Activated T-helper 2 cell treated with anti-CD3 and anti-CD28 coated beads, Interferon-gamma antibody, Interleukin-2, Interleukin-4, amounts not matched to agents 10 μg/mL and 5 μg/mL and 100 μg/mL, durations not matched to agents 14 hours and 24 hours and 36 hours (primary cell): ENCODE data around the gene GLIS1. TPM values are rescaled to one million over a fixed set of nuclear protein-coding genes. Genes with fewer than 3 reads are reported as not detected.

Experiments
- DNase-seq: peaks from one replicate; pipeline ENCODE4 v3.0.0; 2021; ENCODE audit warnings: low spot score
- H3K27ac Mint-ChIP-seq: one replicate; pipeline ENCODE4 v1.8.0; 2021; ENCODE audit warnings: mixed read lengths
- H3K27me3 Mint-ChIP-seq: one replicate; pipeline ENCODE4 v1.8.0; 2021; ENCODE audit warnings: low read depth, mixed read lengths
- H3K36me3 Mint-ChIP-seq: one replicate; pipeline ENCODE4 v1.8.0; 2021; ENCODE audit warnings: low read depth, mixed read lengths
- H3K4me1 Mint-ChIP-seq: one replicate; pipeline ENCODE4 v1.8.0; 2021; ENCODE audit warnings: low read depth, mixed read lengths
- H3K4me3 Mint-ChIP-seq: one replicate; pipeline ENCODE4 v1.8.0; 2021; ENCODE audit warnings: low read depth, mild to moderate bottlenecking, moderate library complexity, mixed read lengths
- H3K9me3 Mint-ChIP-seq: one replicate; pipeline ENCODE4 v1.8.0; 2021; ENCODE audit warnings: mixed read lengths
- intact Hi-C: fragments of 100-400 bp; cut with micrococcal nuclease; formaldehyde crosslinking; loops from one replicate; pipeline ENCODE4 v1.15.1; 2023
- total RNA-seq: library from RNA; stranded (reverse); gene quantifications from 2 replicates; pipeline ENCODE4 v1.2.3, GENCODE V29; 2022

Gene GLIS1
- total RNA-seq, 1 donor from 2014 or later: not detected

GRCh38 chr1:53524428-53525375 lies 214.3 kb downstream of the GLIS1 start:
- H3K27me3 Mint-ChIP-seq: no peaks in the 10 kb centered on the region
- no peak for DNase-seq
- H3K27ac Mint-ChIP-seq: no peak overlapping the region
- no peak overlapping the region for H3K4me3 Mint-ChIP-seq
- no peaks in the 10 kb centered on the region for H3K4me1 Mint-ChIP-seq
- intact Hi-C loops: no loop called here
- H3K9me3 Mint-ChIP-seq: no peaks in the 10 kb centered on the region
- no peaks in the 10 kb centered on the region for H3K36me3 Mint-ChIP-seq

DNA sequence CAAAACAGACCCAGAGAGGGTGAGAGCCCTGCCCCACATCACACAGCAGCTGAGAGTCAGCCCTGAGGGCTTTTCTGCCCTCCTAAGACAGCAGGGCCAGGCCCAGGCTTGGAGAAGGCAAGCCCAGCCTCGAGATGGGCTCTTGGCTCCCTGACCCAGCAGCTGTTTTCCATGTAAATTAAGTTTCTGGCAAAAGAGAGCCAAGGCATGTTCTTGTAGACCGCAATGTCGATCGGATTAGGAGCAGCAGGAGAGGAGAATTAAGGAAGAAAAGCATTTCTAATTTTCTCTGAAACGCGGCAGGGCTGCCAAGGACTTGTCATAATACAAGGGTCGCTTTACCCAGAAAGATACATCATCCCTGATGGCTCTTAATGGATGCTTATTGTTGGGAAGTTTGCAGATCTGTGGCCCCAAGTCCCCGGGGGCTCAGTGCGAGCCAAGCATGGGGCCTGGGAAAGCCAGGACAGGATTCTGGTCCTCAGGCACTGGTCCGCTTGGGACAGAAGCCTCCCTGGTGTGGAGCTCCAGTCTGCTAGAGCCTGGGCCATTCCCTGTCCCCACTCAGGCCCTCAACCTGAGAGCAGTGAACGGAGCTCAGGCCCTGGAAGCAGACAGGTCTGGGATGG lies 216.9 kb downstream of the GLIS1 start:
- H3K9me3 Mint-ChIP-seq: no peaks in the 10 kb centered on the region
- no peak overlapping the region for H3K4me3 Mint-ChIP-seq
- H3K27me3 Mint-ChIP-seq: no peaks in the 10 kb centered on the region
- intact Hi-C loops: no loop called here
- no peak overlapping the region for H3K27ac Mint-ChIP-seq
- no peaks in the 10 kb centered on the region for H3K36me3 Mint-ChIP-seq
- no peak for DNase-seq
- H3K4me1 Mint-ChIP-seq: no peaks in the 10 kb centered on the region

GRCh38 chr1:53520481-53520880 lies 218.5 kb downstream of the GLIS1 start:
- Mint-ChIP-seq H3K36me3 (no peaks in the 10 kb centered on the region), H3K9me3 (no peaks in the 10 kb centered on the region), H3K27me3 (no peaks in the 10 kb centered on the region), H3K4me1 (no peaks in the 10 kb centered on the region), H3K27ac (no peak overlapping the region), H3K4me3 (no peak overlapping the region)
- DNase-seq: no peak
- intact Hi-C loops: no loop called here

DNA sequence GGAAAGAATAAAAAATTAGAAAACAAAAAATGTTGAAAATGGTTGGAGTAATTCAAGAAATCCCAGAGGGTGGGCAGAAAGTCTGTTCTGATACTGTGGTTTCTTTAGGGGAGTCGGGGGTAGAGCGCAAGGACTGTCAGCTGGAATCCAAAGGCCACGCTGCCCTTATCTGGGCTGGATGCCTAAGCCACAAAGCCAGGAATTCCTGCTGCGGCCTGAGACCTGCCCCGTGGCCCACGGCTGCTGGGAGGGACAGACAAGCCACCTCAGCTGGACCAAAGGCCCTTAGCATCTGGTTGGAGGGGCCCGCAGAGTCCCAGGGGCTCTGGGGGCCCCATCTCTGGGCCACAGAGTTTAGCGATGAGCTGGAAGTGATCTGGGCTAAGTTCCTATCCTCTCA lies 219.5 kb downstream of the GLIS1 start:
- Mint-ChIP-seq H3K4me1 (no peaks in the 10 kb centered on the region), H3K27ac (no peak overlapping the region), H3K9me3 (no peaks in the 10 kb centered on the region), H3K4me3 (no peak overlapping the region), H3K36me3 (no peaks in the 10 kb centered on the region), H3K27me3 (no peaks in the 10 kb centered on the region)
- intact Hi-C loops: no loop called here
- DNase-seq: no peak

DNA sequence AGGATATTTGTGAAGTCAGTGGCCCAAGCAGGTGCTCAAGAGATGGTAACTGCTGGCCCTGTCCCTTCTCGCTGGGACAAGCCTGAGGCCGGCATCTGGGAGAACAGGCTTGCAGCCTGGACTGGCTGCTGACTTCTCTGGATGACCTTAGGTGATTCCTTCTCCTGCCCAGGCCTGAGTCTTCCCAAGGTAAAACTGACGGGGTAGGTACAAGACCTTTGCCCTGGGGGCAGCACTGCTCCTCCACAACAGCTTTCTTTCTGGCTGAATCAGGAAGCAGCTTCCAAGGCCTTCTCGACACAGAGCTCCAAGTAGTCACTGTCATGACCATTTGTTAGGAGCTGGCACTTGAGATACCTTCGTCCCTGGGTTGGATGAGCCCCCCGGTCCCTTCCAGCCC lies 220.2 kb downstream of the GLIS1 start:
- H3K27ac Mint-ChIP-seq: no peak overlapping the region
- no peak for DNase-seq
- no peaks in the 10 kb centered on the region for H3K36me3 Mint-ChIP-seq
- H3K4me1 Mint-ChIP-seq: no peaks in the 10 kb centered on the region
- no peak overlapping the region for H3K4me3 Mint-ChIP-seq
- H3K27me3 Mint-ChIP-seq: no peaks in the 10 kb centered on the region
- H3K9me3 Mint-ChIP-seq: no peaks in the 10 kb centered on the region
- intact Hi-C loops: no loop called here

DNA sequence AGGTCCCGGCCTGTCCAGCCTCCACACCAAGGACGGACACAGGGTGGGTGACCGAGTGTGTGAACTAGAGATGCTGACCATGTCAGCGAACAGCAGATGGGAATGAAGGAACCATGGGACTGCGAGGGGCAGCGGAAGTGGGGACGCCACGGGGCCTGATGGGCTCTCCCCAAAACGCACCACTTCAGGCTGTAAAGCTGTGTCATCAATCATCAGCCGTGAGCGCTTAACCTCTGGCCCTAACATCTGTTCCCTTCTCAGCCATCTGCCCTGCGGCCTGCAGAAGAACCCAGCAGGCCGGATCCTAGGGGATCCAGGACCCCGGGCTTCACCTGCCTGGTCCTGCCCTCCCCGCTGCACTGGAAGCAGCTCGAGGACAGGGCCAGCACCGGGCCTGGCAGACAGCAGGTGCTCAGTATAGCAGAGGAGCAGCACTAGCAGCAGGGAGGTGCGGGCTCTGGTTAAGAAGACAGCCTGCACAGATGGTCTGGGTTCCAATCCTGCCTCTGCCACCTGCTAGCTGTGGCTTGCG lies 221.1 kb downstream of the GLIS1 start:
- Mint-ChIP-seq H3K27ac (no peak overlapping the region), H3K4me3 (no peak overlapping the region), H3K27me3 (no peaks in the 10 kb centered on the region), H3K9me3 (no peaks in the 10 kb centered on the region), H3K36me3 (no peaks in the 10 kb centered on the region), H3K4me1 (no peaks in the 10 kb centered on the region)
- intact Hi-C loops: no loop called here
- DNase-seq: no peak

- H3K4me1 Mint-ChIP-seq: no peaks in the 10 kb centered on the region
- no peak overlapping the region for H3K4me3 Mint-ChIP-seq
- no peaks in the 10 kb centered on the region for H3K27me3 Mint-ChIP-seq
- H3K27ac Mint-ChIP-seq: no peak overlapping the region
- intact Hi-C loops: no loop called here
- DNase-seq: no peak
- no peaks in the 10 kb centered on the region for H3K36me3 Mint-ChIP-seq
- H3K9me3 Mint-ChIP-seq: no peaks in the 10 kb centered on the region
These were observed 221.9 kb downstream of the GLIS1 start for GRCh38 chr1:53517109-53517508.

DNA sequence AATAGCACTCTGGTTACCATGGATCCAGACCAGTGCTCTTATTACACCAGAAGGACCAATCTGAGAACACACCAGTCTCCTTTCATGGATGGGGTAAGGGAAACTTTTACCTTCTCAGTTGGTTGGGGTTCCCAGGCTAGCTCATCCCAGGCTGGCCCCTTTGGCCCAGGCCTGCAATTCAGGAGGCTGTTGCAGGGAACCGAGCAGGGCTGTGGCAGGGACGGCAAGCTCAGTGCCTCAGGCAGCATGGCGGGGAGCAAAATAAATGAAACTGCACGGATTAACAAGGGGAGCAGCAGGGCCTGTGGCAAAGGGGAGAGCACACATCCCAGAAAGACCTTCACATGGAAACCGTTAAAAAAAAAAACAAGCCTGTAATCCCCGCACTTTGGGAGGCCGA lies 222.8 kb downstream of the GLIS1 start:
- no peaks in the 10 kb centered on the region for H3K27me3 Mint-ChIP-seq
- no peaks in the 10 kb centered on the region for H3K9me3 Mint-ChIP-seq
- no peak overlapping the region for H3K27ac Mint-ChIP-seq
- DNase-seq: no peak
- no peaks in the 10 kb centered on the region for H3K36me3 Mint-ChIP-seq
- intact Hi-C loops: no loop called here
- no peak overlapping the region for H3K4me3 Mint-ChIP-seq
- H3K4me1 Mint-ChIP-seq: no peaks in the 10 kb centered on the region

GRCh38 chr1:53514436-53514835 lies 224.5 kb downstream of the GLIS1 start:
- no peak overlapping the region for H3K4me3 Mint-ChIP-seq
- H3K9me3 Mint-ChIP-seq: no peaks in the 10 kb centered on the region
- no peaks in the 10 kb centered on the region for H3K36me3 Mint-ChIP-seq
- no peak overlapping the region for H3K27ac Mint-ChIP-seq
- no peaks in the 10 kb centered on the region for H3K4me1 Mint-ChIP-seq
- intact Hi-C loops: no loop called here
- no peaks in the 10 kb centered on the region for H3K27me3 Mint-ChIP-seq
- no peak for DNase-seq

GRCh38 chr1:53513846-53514245 lies 225.1 kb downstream of the GLIS1 start:
- no peaks in the 10 kb centered on the region for H3K27me3 Mint-ChIP-seq
- no peaks in the 10 kb centered on the region for H3K9me3 Mint-ChIP-seq
- no peak for DNase-seq
- intact Hi-C loops: no loop called here
- H3K27ac Mint-ChIP-seq: no peak overlapping the region
- no peaks in the 10 kb centered on the region for H3K4me1 Mint-ChIP-seq
- no peaks in the 10 kb centered on the region for H3K36me3 Mint-ChIP-seq
- no peak overlapping the region for H3K4me3 Mint-ChIP-seq

DNA sequence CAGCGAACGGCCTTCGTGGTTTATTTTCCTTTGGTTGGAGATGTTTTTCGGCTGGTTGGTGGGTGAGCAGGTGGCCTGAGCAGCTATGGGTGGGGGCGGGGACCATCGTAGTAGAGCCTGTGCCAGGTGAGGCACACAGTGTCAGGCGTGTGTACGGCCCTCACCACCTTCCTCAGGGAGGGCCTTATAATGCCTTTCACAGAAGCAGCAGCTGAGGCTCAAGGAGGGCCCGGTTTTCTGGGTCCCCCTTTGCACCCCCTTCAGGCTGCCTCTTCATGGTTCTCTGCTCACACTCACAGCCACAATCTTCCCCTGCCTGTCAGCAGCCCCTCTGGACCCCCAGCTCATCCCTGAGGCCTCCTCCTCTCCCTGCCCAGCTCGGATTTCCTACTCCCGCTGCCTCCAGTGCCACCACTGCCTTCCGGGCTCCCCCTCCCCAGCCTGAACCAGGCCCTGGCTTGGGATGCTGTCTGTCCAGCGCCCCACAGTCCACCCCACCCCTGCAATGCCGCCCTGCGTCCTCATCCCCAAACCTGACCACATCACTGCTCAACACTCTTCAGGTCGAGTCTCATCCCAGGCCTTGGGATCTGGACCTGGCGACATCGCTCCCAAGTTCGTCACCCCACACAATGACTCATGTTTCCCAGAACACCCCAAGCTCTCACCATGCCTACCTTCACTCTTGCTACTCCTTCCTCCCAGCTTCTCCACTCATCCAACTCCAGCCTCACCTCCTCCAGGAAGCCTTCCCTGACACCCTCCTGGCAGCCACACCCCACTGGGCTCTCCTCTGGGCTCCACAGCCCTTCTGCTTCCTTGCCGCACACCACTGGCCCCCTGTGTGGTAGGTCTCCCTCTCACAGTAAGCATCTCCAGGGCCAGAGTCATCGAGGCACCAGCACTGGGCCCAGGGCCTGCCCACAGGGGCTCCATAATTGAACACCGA lies 225.9 kb downstream of the GLIS1 start:
- no peak for DNase-seq
- H3K9me3 Mint-ChIP-seq: no peaks in the 10 kb centered on the region
- H3K4me3 Mint-ChIP-seq: no peak overlapping the region
- H3K4me1 Mint-ChIP-seq: no peaks in the 10 kb centered on the region
- H3K36me3 Mint-ChIP-seq: no peaks in the 10 kb centered on the region
- H3K27me3 Mint-ChIP-seq: no peaks in the 10 kb centered on the region
- H3K27ac Mint-ChIP-seq: no peak overlapping the region
- intact Hi-C loops: no loop called here

- Mint-ChIP-seq H3K4me1 (no peaks in the 10 kb centered on the region), H3K27me3 (no peaks in the 10 kb centered on the region), H3K4me3 (no peak overlapping the region), H3K36me3 (no peaks in the 10 kb centered on the region), H3K9me3 (no peaks in the 10 kb centered on the region), H3K27ac (no peak overlapping the region)
- no peak for DNase-seq
- intact Hi-C loops: no loop called here
These were observed 226.8 kb downstream of the GLIS1 start for GRCh38 chr1:53511933-53512806.
